Fibroblast of upper back skin (primary cell): Measurements from ENCODE around the gene CTNNA2.

Experiments
- DNase-seq: peaks from one replicate; pipeline ENCODE4 v3.0.0-alpha.2; 2013

The CTNNA2 gene

GRCh38 chr2:80242355-80242910, 729.6 kb downstream of the CTNNA2 start:
- no peak for DNase-seq

DNA sequence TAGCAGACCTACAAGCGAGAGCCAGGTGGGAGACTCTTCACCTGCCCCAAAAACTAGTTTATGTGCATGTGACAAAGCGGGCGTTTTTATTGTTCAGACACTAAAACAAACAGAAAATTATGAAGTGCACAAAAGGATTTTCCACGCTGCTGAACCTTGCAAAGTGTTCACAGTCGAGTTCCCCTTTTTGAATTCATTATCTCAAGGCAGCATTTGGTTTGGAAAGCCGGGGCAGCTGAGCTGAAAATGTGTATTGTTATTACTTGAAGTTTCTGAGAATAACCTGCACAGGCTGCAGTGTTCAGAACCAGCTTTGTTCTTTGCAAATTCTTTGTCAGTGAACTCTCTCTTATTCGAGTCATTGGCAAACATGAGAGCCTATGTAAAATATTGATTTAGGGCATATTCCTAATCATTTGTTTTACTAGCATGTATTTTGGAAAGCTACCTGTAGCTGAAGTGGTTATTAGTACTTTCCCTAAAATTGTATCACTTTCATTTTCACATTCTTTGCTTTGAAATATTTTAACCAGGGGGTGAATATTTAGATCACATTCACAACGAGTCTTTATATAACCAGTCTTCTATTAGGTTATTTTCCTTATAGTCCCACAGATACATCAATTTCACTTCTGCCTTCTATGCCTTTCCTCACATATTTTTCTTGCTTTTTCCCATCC, 732.2 kb downstream of the CTNNA2 start:
- DNase-seq, result no peak

GRCh38 chr2:80246534-80246933, 733.7 kb downstream of the CTNNA2 start:
- no peak for DNase-seq

GRCh38 chr2:80247339-80247738, 734.5 kb downstream of the CTNNA2 start:
- no peak for DNase-seq

GRCh38 chr2:80248146-80248545, 735.3 kb downstream of the CTNNA2 start:
- DNase-seq, result no peak

- DNase-seq, result no peak
Measured at GRCh38 chr2:80252294-80252986, 739.6 kb downstream of the CTNNA2 start.

GRCh38 chr2:80255918-80256781, 743.3 kb downstream of the CTNNA2 start:
- peak; percentile 34 for DNase-seq

GRCh38 chr2:80256782-80257167, 743.9 kb downstream of the CTNNA2 start:
- no peak for DNase-seq

- DNase-seq, result no peak
Measured at GRCh38 chr2:80257450-80257849, 744.6 kb downstream of the CTNNA2 start.

DNA sequence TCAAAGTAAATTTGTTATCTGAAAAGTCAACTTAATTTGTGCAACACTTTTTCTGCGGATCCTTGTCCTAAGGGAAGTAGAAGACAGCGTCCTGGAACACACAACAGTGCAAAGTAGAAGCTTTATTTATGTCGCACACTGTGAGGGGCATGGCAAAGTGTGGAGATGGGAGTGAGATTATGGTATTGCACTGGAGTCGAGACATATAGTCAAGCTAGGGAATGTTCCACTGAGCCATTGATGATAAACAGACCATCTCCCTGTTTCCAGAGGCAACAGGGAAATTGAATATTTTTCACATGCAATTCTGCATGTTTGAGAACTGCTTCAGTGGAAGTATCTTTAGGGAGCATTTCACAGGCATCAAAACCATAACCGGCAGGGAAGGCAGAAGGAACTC, 745.5 kb downstream of the CTNNA2 start:
- DNase-seq, result no peak

GRCh38 chr2:80258793-80259192, 745.9 kb downstream of the CTNNA2 start:
- DNase-seq, result no peak

DNA sequence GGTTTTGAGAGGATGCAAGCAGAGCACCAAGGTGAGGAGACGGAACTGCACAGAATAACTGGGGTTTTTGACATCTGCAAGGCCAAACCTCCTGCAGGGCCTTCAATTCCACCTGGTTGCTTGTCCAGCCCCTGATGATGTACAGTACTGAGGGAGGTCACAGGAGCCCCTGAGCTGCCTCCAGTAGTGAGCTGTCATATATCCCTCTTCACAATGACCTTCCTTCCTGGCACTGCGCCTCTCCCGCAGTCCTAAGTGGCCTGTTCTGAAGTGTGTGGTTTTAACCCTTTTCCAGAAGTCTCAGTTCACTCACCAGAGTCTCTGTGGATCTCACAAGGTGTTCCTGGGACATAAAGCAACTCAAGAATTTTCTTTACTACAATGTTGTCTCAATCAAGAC, 746.4 kb downstream of the CTNNA2 start:
- DNase-seq, result no peak

GRCh38 chr2:80266231-80266630, 753.4 kb downstream of the CTNNA2 start:
- no peak for DNase-seq

DNA sequence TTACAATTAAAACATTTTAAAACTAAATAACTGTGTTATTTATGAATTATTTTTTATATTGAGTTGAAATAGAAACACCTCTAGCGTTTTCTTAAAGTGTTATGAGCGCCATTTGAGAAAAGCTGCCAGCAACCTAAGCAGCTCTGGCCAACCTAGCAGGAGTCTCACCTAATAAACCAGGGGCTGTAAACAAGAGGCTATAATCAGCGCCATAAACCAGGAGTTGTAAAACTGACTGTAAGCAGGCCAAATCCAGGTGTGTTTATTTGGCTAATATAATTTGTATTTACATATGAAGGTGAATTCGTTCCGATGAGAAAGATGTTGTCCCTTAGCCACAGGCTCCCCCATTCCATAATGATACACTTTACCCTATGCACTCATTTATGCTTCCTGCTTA, 757.0 kb downstream of the CTNNA2 start:
- DNase-seq, result no peak

DNA sequence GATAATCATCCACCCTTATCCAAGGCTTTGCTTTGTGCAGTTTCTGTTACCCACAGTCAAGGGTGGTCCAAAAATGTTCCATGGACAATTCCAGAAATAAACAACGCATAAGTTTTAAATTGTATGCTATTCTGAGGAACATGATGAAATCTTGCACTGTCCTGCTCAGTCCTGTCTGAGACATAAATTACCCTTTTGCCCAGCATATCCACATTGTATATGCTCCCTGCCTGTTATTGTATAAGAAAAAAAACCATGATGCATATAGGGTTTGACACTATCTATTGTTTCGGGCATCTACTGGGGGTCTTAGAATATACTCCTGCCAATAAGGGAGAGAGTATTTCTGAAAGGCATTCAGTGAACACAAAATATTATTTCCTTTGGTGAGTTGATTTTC, 767.7 kb downstream of the CTNNA2 start:
- no peak for DNase-seq

GRCh38 chr2:80281049-80281448, 768.2 kb downstream of the CTNNA2 start:
- DNase-seq, result no peak

GRCh38 chr2:80288576-80288975, 775.7 kb downstream of the CTNNA2 start:
- peak; percentile 46 for DNase-seq

GRCh38 chr2:80291656-80292055, 778.8 kb downstream of the CTNNA2 start:
- no peak for DNase-seq

DNA sequence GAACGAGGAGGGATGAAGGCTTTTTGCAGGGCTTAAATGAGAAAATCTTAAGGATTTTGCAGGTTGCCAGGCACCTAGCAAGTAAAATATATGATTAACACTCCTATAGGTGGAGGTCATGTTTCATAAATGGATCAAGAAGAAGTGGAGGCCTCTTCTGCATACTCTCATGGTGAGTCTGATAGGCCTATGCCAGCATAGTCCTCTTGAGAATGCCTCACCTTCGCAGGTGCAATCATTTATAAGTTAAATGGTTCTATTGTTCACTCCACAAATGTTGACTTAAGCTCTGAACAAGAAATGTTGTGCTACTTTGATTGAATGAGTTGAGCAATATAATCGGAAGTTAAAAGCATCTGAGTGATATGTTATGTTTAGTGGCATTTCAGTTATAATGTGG, 779.6 kb downstream of the CTNNA2 start:
- DNase-seq, result no peak

- DNase-seq, result no peak
Measured at GRCh38 chr2:80293039-80293438, 780.2 kb downstream of the CTNNA2 start.

DNA sequence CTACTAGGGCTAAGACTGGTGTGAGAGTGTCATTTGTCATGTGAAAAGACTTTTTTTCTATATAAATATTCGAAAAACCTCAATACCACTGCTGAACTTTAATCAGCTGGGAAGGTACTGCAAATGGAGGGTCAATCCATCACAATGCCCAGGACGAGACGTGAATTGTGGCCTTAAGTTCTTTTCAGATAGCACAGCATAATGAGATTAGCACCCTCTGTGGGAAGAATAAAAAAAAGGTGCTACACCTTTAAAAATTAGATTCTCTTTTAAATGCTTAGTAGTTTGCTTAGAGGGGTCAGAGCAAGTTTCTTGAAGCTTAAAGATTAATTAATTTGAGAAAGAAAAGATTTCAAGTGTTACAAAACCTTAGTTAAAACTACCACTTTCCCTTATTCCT, 786.1 kb downstream of the CTNNA2 start:
- DNase-seq, result no peak

DNA sequence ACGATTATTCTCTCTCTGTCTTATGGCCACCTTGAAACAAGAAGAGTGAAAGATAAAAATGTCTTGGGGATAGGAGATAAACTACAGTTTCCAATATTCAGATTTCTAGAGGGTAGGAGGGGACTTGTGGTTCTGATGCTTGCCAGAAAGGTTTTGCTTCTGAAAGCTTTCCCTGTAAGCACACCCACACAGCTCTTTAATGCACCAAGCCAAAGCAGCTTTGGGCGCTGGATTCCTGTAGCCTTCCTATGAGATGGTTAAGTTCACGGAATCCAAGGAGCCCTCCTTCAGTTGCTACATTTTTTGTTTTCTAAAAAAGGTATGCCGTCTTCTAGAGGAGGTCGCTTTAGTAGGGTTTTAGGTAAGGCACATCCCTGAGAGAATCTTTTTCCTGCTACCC, 786.8 kb downstream of the CTNNA2 start:
- no peak for DNase-seq

DNA sequence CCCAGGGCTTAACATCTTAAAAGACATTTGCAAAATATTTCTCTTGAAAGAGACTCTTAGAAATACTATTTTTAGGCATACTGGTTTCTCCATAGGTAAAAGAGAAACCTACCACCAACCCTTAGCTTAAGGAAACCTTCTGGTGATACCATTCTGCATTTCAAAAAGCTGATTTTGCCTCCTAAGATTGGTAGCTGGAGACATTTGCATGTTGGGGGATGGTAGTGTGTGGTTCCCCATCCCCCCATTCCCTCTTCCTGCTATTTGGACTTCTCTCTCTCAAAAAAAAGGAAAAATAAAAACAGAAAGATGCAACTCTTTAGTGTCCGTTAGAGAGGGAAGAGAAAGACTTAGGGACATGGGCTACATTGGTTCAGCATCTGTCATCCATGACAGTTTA, 787.5 kb downstream of the CTNNA2 start:
- DNase-seq, result no peak

DNA sequence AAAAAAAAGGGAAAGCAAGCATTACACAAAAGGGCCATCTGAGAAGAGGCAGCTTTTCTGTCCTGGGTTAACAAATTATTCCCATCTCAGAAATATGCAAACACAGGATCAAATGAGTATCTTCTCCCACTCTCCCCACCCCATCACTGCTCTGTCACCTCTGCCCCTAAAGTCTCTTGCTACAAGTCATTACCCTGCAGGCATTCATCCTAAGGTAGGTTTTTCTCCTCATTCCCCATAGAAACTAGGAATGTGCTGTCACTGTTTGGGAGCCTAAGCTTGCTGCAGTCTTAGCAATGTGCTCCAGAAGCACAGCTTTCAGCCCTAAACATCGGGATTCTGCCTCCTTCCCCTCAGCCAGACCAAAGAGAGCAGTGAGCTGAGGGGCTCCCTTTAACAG, 788.1 kb downstream of the CTNNA2 start:
- no peak for DNase-seq
